Endothelial cell (in vitro differentiated cells): ENCODE results near the gene C10orf67. TPM values are rescaled to one million over a fixed set of nuclear protein-coding genes. Genes with fewer than 3 reads are reported as not detected.
A peak's percentile ranks its signal among the peaks of the same experiment; 100 is the strongest.

Source experiments
- DNase-seq: peaks from one replicate; pipeline ENCODE4 v3.0.0; 2021; ENCODE audit warnings: low spot score
- H3K27ac Mint-ChIP-seq: one replicate; pipeline ENCODE4 v1.8.0; 2021; ENCODE audit warnings: mixed read lengths, inconsistent platforms; ENCODE audit not compliant: unreplicated experiment
- H3K27me3 Mint-ChIP-seq: one replicate; pipeline ENCODE4 v1.8.0; 2021; ENCODE audit warnings: mild to moderate bottlenecking, moderate library complexity, mixed read lengths, inconsistent platforms; ENCODE audit not compliant: unreplicated experiment
- H3K36me3 Mint-ChIP-seq: one replicate; pipeline ENCODE4 v1.8.0; 2021; ENCODE audit warnings: mild to moderate bottlenecking, low read depth, mixed read lengths, inconsistent platforms; ENCODE audit not compliant: unreplicated experiment
- H3K4me1 Mint-ChIP-seq: one replicate; pipeline ENCODE4 v1.8.0; 2021; ENCODE audit warnings: mild to moderate bottlenecking, mixed read lengths, inconsistent platforms; ENCODE audit not compliant: unreplicated experiment
- H3K4me3 Mint-ChIP-seq: one replicate; pipeline ENCODE4 v1.8.0; 2021; ENCODE audit warnings: mild to moderate bottlenecking, mixed read lengths, inconsistent platforms; ENCODE audit not compliant: unreplicated experiment
- H3K9me3 Mint-ChIP-seq: one replicate; pipeline ENCODE4 v1.8.0; 2021; ENCODE audit warnings: mixed read lengths, inconsistent platforms; ENCODE audit not compliant: unreplicated experiment
- total RNA-seq: library from RNA; stranded (reverse); fragmentation: NEBNext Ultra II Directional; extraction: Animal tissue kit (Norgen Biotek cat#: 25700); gene quantifications from one replicate; pipeline ENCODE4 v1.2.1, GENCODE V29; 2021; ENCODE audit not compliant: unreplicated experiment
- TF ChIP-seq, protein P1 (sequence below): fragments of 200-600 bp; sonication (generic); IDR thresholded peaks from one replicate; pipeline ENCODE4 v1.5.0; 2021; ENCODE audit warnings: antibody characterized with exemption; ENCODE audit not compliant: unreplicated experiment

C10orf67 gene
- total RNA-seq, 1 donor from 2014 or later: not detected

DNA sequence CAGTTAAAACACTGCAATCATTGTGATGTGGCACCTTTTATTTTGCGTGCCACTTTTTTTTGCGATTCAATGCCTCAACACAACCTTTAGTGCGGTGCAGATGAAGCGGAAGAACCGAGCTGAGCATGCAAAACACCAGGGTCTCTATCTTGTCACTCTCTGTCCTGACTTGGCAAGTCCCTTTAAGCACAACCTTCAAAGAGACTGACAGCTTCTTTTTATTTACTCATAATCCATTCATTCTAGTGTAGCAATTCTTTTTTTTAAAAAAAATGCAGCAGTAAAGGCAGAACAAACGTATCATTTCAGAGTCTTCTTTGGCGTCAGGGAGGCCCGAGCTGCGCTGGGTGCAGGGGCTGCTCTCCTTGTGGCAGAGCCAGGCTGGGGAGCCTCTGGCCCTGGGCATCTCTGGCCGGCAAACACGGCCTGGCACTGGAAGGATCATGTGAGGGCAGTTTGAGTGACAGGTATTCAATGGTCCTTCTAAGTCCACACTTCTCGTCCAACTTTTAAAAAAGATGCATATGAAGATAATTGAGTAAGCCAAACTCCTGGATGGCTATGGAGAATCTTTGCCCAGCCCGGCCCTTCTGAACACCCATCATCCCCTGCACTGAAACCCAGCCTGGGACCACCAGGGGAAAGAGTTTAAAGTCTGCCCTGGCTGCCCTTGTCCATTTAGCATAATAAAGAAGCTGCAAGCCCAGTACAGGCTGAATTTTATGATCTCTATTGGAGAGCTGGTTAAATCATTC is 148.6 kb downstream of the C10orf67 start:
- DNase-seq: no peak
- Mint-ChIP-seq H3K9me3 (no peaks in the 10 kb centered on the region), H3K27ac (no peak overlapping the region), H3K4me3 (no peak overlapping the region), H3K4me1 (peaks cover 16% of the 10 kb centered on the region), H3K27me3 (peaks cover 39% of the 10 kb centered on the region), H3K36me3 (peaks cover 4% of the 10 kb centered on the region)
- TF ChIP-seq, protein P1, sequence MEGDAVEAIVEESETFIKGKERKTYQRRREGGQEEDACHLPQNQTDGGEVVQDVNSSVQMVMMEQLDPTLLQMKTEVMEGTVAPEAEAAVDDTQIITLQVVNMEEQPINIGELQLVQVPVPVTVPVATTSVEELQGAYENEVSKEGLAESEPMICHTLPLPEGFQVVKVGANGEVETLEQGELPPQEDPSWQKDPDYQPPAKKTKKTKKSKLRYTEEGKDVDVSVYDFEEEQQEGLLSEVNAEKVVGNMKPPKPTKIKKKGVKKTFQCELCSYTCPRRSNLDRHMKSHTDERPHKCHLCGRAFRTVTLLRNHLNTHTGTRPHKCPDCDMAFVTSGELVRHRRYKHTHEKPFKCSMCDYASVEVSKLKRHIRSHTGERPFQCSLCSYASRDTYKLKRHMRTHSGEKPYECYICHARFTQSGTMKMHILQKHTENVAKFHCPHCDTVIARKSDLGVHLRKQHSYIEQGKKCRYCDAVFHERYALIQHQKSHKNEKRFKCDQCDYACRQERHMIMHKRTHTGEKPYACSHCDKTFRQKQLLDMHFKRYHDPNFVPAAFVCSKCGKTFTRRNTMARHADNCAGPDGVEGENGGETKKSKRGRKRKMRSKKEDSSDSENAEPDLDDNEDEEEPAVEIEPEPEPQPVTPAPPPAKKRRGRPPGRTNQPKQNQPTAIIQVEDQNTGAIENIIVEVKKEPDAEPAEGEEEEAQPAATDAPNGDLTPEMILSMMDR: no peak

DNA sequence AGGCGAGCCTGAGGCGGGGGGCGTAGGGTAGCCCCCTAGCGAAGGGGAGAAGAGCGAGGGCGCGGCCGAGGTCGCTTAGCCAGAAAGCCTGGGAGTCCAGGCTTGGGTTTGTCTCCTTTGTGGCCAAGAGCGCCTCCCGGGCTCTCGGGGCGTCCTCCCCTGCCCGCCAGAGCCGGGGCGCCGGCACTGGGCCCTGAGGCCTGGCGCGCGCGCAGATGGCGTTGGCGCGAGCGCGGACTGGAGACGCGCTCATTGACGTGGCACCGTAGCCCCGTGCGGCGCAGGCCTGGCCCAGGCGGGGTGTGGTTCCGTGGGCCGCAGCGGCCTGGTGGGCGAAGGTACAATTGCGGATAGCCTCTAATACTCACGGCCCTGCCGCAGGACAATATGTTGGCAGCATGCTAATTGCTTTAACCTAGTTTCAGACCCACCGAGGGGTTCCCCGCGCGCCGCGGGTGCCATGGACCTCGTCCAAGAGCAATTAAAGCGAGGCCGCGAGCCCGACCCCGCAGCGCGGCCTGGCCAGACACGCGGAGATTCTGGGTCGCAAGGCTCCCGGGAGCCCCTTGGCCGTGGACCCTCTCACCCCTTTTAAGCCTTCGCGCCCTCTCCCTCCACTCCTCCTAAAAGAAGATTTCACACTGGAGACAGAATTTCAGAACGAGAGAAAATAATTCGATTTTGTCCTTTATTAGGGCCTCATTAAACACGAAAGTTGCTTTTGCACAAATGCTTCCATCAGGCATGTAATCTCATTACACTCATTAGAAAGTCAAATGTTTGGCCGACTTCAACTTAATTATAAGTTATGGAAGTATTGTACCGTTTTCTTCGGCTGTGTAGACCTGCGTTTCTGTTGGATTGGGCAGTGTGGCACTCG is 149.4 kb downstream of the C10orf67 start:
- Mint-ChIP-seq H3K4me1 (peaks cover 22% of the 10 kb centered on the region), H3K4me3 (no peak overlapping the region), H3K9me3 (no peaks in the 10 kb centered on the region), H3K27ac (no peak overlapping the region), H3K27me3 (peaks cover 38% of the 10 kb centered on the region), H3K36me3 (peaks cover 4% of the 10 kb centered on the region)
- TF ChIP-seq, protein P1: no peak
- DNase-seq: no peak

DNA sequence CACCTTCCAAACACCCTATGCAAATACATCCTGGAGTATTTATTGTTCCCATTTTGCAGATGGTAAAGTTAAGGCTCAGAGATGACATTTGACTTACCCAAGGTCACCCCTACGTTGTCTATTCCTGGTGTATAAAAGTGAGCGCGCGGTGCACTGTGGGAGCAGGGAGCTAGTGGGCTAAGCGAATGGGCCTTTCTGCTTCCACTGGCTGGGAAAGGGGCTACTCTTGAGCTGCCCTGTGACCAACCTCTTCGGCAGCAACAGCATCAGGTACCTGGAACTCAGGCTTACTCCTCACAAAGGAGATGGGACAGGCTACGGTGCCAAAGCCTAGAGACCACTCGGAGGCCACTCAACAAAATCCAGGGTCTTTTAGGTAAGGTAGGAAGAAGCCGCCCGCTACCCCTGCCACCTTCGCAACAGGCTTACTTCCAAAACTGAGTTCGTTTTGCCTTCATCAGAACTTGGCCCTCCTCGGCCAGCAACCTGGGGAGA is 150.1 kb downstream of the C10orf67 start:
- Mint-ChIP-seq H3K9me3 (no peaks in the 10 kb centered on the region), H3K27ac (no peak overlapping the region), H3K27me3 (peaks cover 33% of the 10 kb centered on the region), H3K36me3 (peaks cover 4% of the 10 kb centered on the region), H3K4me3 (no peak overlapping the region), H3K4me1 (peaks cover 17% of the 10 kb centered on the region)
- TF ChIP-seq, protein P1: no peak
- DNase-seq: no peak

DNA sequence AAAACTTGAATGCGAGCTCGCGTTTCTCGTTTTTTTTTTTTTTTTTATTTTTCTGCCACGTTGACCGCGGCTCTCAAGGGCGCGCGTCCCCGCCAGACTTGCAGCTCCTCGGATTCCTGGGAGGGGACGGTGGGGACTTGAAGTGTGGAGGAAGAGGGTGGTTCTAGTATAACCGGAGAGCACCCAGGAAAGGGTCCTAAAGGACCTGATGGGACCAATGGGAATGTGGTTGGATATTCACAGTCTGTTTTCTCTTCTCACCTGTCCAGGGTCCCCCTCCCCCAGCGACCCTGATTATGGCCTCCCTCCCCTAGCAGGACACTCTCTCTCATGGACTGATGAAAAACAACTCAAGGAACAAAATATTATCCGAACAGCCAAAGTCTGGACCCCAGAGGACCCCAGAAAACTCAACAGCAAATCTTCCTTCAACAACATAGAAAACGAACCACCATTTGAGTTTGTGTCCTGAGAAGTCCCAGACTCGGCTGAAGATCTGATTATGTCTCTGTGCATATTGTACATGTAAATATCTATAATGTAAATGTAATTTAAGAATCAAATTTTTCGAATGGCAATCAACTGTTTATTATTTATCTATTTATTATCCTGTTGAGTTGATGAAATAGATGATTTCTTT is 151.0 kb downstream of the C10orf67 start:
- H3K36me3 Mint-ChIP-seq: peaks cover 4% of the 10 kb centered on the region

More for the DNA sequence above, 151.0 kb downstream of the C10orf67 start:
- H3K27me3 Mint-ChIP-seq: peaks cover 39% of the 10 kb centered on the region
- H3K27ac Mint-ChIP-seq: peak overlapping the region; percentile 40
- no peak for DNase-seq
- H3K9me3 Mint-ChIP-seq: no peaks in the 10 kb centered on the region
- TF ChIP-seq, protein P1: no peak
- H3K4me3 Mint-ChIP-seq: peak overlapping the region; percentile 64
- H3K4me1 Mint-ChIP-seq: peaks cover 16% of the 10 kb centered on the region
